OCI-LY7 (cell line): Measurements from ENCODE around the gene MZT1.

Experiments used
- CTCF ChIP-seq: fragments of 200-600 bp; sonication (generic); conservative IDR thresholded peaks from 2 replicates; pipeline ENCODE4 v1.5.1; 2014; ENCODE audit warnings: mild to moderate bottlenecking, antibody characterized with exemption, low read length, moderate library complexity, mixed read lengths
- EZH2phosphoT487 ChIP-seq: fragments of 200-600 bp; sonication (generic); IDR thresholded peaks from 2 replicates; pipeline ENCODE4 v1.6.1; 2018; ENCODE audit warnings: low read depth, borderline replicate concordance, mild to moderate bottlenecking, mixed run types, antibody characterized with exemption, low read length, moderate library complexity, mixed read lengths

GRCh38 chr13:72689181-72689696 is 38.2 kb downstream of the MZT1 start:
- TF ChIP-seq CTCF (no peak), EZH2phosphoT487 (no peak)
